Suprapubic skin (tissue), 4 donors: ENCODE data around the gene CNTRL. TPM values are rescaled to one million over a fixed set of nuclear protein-coding genes. Genes with fewer than 3 reads are reported as not detected.
"Not testable (repeated sequence)": the region's sequence is repeated elsewhere in the genome, so short reads cannot be mapped to it uniquely, and the experiment has no call there.

Experiments
- DNase-seq, 2 donors: peaks; one replicate each; pipeline ENCODE4 v3.0.0-alpha.2; 2019; ENCODE audit warnings: low spot score in 2 of 2
- H3K27ac ChIP-seq: fragments of 200-600 bp; sonication (generic); one replicate; pipeline ENCODE4 v1.5.1; 2019
- H3K27me3 ChIP-seq: fragments of 200-600 bp; sonication (generic); one replicate; pipeline ENCODE4 v1.5.1; 2019
- H3K36me3 ChIP-seq: fragments of 200-600 bp; sonication (generic); one replicate; pipeline ENCODE4 v1.5.1; 2019
- H3K4me1 ChIP-seq: fragments of 200-600 bp; sonication (generic); one replicate; pipeline ENCODE4 v1.5.1; 2019
- H3K4me3 ChIP-seq: fragments of 200-600 bp; sonication (generic); one replicate; pipeline ENCODE4 v1.5.1; 2019; ENCODE audit warnings: mild to moderate bottlenecking
- H3K9me3 ChIP-seq: fragments of 200-600 bp; sonication (generic); one replicate; pipeline ENCODE4 v1.5.1; 2019
- EP300 ChIP-seq: sonication (generic); formaldehyde crosslinking; IDR thresholded peaks from one replicate; pipeline ENCODE4 v1.6.1; 2017; ENCODE audit warnings: antibody characterized with exemption
- POLR2A ChIP-seq, 2 donors: fragments of 450-650 bp; IDR thresholded peaks; one replicate each; pipeline ENCODE4 v1.6.1; 2017; ENCODE audit warnings: antibody characterized with exemption in 2 of 2, mild to moderate bottlenecking in 2 of 2, moderate library complexity in 2 of 2
- POLR2AphosphoS5 ChIP-seq, 3 donors: sonication (generic); formaldehyde crosslinking; IDR thresholded peaks; one replicate each; pipeline ENCODE4 v1.6.1; 2017; ENCODE audit warnings: antibody characterized with exemption in 3 of 3
- WGBS: methylation state at CpG from one replicate; pipeline ENCODE4 v1.1.5; 2018; 5-methylcytosine and 5-hydroxymethylcytosine counted together
- total RNA-seq, 4 donors: library from RNA; depleted of rRNA; stranded (reverse); fragments of >200 nt; gene quantifications; one replicate each; pipeline ENCODE4 v1.1.0, GENCODE V29; 2016
- TF ChIP-seq, protein P1 (sequence below), 2 donors: fragments of 200-600 bp in 1 of 2; fragments of 450-650 bp in 1 of 2; sonication (generic) in 1 of 2; IDR thresholded peaks; one replicate each; pipeline ENCODE4 v1.5.1; 2016 to 2019; ENCODE audit warnings: antibody characterized with exemption in 2 of 2, mild to moderate bottlenecking in 1 of 2, moderate library complexity in 1 of 2

The CNTRL gene
- total RNA-seq, 4 donors from 2014 or later: 6.4 to 24.6 (median 13.6) TPM

- no peak overlapping the region for H3K4me3 ChIP-seq
- DNase-seq: no peak
- TF ChIP-seq POLR2AphosphoS5 (IDR thresholded peaks at IDR 0.05): no peak
- TF ChIP-seq, protein P1, sequence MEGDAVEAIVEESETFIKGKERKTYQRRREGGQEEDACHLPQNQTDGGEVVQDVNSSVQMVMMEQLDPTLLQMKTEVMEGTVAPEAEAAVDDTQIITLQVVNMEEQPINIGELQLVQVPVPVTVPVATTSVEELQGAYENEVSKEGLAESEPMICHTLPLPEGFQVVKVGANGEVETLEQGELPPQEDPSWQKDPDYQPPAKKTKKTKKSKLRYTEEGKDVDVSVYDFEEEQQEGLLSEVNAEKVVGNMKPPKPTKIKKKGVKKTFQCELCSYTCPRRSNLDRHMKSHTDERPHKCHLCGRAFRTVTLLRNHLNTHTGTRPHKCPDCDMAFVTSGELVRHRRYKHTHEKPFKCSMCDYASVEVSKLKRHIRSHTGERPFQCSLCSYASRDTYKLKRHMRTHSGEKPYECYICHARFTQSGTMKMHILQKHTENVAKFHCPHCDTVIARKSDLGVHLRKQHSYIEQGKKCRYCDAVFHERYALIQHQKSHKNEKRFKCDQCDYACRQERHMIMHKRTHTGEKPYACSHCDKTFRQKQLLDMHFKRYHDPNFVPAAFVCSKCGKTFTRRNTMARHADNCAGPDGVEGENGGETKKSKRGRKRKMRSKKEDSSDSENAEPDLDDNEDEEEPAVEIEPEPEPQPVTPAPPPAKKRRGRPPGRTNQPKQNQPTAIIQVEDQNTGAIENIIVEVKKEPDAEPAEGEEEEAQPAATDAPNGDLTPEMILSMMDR (IDR thresholded peaks at IDR 0.05): no peak
- H3K27ac ChIP-seq: no peak overlapping the region
- no peaks in the 10 kb centered on the region for H3K27me3 ChIP-seq
- H3K36me3 ChIP-seq: no peaks in the 10 kb centered on the region
- H3K9me3 ChIP-seq: no peaks in the 10 kb centered on the region
- WGBS: 85% methylated on average over 2 of the region's 2 CpGs
- peaks cover 3% of the 10 kb centered on the region for H3K4me1 ChIP-seq
Measured at GRCh38 chr9:121034529-121034928, 40.2 kb upstream of the CNTRL start.

DNA sequence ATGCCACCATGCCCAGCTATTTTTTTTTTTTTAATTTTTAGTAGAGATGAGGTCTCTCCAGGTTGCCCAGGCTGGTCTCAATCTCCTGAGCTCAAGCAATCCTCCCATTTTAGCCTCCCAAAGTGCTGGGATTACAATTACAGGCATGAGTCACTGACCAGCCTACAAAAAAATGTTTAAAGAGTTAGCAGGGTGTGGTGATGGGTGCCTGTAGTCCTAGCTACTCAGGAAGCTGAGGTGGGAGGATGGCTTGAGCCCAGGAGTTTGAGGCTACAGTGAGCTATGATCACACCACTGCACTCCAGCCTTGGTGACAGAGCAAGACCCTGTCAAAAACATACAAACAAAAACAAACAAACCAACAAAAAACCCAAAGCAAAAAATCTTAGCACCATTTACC is 39.0 kb upstream of the CNTRL start:
- H3K27me3 ChIP-seq, H3K9me3 ChIP-seq, H3K36me3 ChIP-seq, H3K27ac ChIP-seq, H3K4me1 ChIP-seq, DNase-seq, H3K4me3 ChIP-seq: not testable (repeated sequence)

GRCh38 chr9:121038362-121038761 is 36.4 kb upstream of the CNTRL start:
- no peak for DNase-seq
- no peaks in the 10 kb centered on the region for H3K36me3 ChIP-seq
- no peak overlapping the region for H3K4me3 ChIP-seq
- WGBS: 74% methylated on average over 2 of the region's 2 CpGs
- peaks cover 3% of the 10 kb centered on the region for H3K4me1 ChIP-seq
- H3K27ac ChIP-seq: no peak overlapping the region
- TF ChIP-seq, protein P1 (IDR thresholded peaks at IDR 0.05): no peak
- TF ChIP-seq EP300 (no peak), POLR2AphosphoS5 (IDR thresholded peaks at IDR 0.05) (no peak), POLR2A (IDR thresholded peaks at IDR 0.05) (no peak)
- H3K9me3 ChIP-seq: no peaks in the 10 kb centered on the region
- no peaks in the 10 kb centered on the region for H3K27me3 ChIP-seq

DNA sequence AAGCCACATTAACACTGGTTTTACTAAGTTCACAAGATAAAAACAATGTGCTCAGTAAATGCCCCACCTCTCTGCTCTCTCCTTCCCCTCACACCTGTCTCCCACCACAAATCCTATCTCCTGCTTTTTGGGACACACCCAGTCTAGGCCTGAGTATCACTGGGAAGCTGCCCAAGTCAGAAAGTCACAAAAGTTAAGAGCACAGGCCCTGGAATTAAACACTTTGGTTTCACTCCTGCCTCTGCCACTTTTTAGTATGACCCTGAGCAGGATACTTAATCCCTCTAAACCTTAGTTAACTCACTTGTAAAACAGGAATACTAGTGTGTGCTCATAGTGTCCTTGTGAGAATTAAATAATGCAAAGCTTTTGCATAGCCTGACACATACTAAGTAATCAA is 36.0 kb upstream of the CNTRL start:
- no peaks in the 10 kb centered on the region for H3K9me3 ChIP-seq
- H3K36me3 ChIP-seq: no peaks in the 10 kb centered on the region
- peaks cover 3% of the 10 kb centered on the region for H3K4me1 ChIP-seq
- H3K4me3 ChIP-seq: no peak overlapping the region
- DNase-seq: no peak
- no peak overlapping the region for H3K27ac ChIP-seq
- no peaks in the 10 kb centered on the region for H3K27me3 ChIP-seq
- TF ChIP-seq EP300 (no peak), POLR2A (IDR thresholded peaks at IDR 0.05) (no peak), POLR2AphosphoS5 (IDR thresholded peaks at IDR 0.05) (no peak)
- TF ChIP-seq, protein P1 (IDR thresholded peaks at IDR 0.05): no peak

DNA sequence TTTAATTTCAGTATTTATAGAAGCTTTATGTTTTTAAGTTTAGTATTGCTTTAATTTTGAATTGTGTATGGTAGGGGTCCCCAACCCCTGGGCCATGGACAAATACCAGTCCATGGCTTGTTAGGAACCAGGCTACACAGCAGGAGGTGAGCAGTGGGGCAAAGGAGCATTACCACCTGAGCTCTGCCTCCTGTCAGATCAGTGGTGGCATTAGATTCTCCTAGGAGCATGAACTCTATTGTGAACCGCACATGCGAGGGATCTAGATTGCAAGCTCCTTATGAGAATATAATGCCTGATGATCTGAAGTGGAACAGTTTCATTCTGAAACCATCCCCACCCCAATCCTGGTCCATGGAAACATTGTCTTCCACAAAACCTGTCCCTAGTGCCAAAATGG is 26.6 kb upstream of the CNTRL start:
- Histone ChIP-seq H3K36me3 (no peaks in the 10 kb centered on the region), H3K4me3 (no peak overlapping the region), H3K9me3 (no peaks in the 10 kb centered on the region), H3K27ac (no peak overlapping the region), H3K27me3 (no peaks in the 10 kb centered on the region), H3K4me1 (no peaks in the 10 kb centered on the region)
- no peak for DNase-seq
- TF ChIP-seq POLR2A (IDR thresholded peaks at IDR 0.05): no peak
- TF ChIP-seq, protein P1 (IDR thresholded peaks at IDR 0.05): no peak
- no peak for TF ChIP-seq POLR2AphosphoS5 (IDR thresholded peaks at IDR 0.05)
- WGBS: 96% methylated on average over 2 of the region's 2 CpGs

GRCh38 chr9:121048618-121049017 is 26.1 kb upstream of the CNTRL start:
- TF ChIP-seq POLR2AphosphoS5 (IDR thresholded peaks at IDR 0.05) (no peak), EP300 (no peak), POLR2A (IDR thresholded peaks at IDR 0.05) (no peak)
- TF ChIP-seq, protein P1 (IDR thresholded peaks at IDR 0.05): no peak
- Histone ChIP-seq H3K4me3 (no peak overlapping the region), H3K36me3 (no peaks in the 10 kb centered on the region), H3K27me3 (no peaks in the 10 kb centered on the region), H3K9me3 (no peaks in the 10 kb centered on the region), H3K27ac (no peak overlapping the region), H3K4me1 (no peaks in the 10 kb centered on the region)
- no peak for DNase-seq
